ENCODE measurements around the gene CHGA. TPM values are rescaled to one million over a fixed set of nuclear protein-coding genes. Genes with fewer than 3 reads are reported as not detected.

CHGA gene
- total RNA-seq, 1 experiment from 2014 or later: 8.5 TPM

DNA sequence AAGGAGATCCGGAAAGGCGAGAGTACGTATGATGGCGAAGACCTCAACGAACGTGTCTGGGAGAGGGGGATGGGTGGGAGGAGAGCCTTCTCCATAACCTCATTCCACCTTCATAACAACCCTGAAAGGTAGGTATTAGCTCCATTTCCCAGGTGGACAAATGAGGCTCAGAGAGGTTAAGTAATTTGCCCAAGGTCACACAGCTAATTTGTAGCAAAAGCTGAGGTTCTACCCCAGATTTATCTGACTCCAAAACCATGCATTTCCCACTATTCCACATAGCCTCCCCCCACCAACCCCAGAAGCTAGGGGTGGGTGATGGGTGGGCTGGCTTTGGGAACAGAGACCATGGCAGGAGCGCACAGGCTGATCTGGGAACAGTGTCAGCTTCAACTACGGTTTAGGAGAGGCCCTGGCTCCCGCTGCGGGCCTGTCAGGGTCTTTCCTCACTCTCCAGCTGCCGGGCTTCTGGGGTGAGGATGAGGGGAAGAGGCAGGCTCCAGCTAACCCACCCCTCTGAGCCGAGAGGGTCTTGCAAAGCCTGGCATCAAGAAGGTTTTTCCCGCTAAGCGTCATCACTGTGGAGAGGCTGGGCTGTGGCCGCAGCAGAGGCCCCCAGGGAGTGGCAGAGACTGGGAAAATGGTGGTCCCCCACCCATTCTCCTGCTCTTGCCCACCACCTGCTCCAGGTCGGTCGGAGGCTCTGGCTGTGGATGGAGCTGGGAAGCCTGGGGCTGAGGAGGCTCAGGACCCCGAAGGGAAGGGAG is 8.9 kb downstream of the CHGA start:
- ChIA-PET CTCF (interaction anchor here (0.9 to 1.6 kb wide), 5 partner anchors 20 to 275 kb away, joined by 3 to 6 read pairs (median 3); partner anchors contain the start of genes GON7 and UBR7), POLR2A (no interaction called here)
- DNase-seq (ENCODE audit: low spot score): no peak
- H3K36me3 Mint-ChIP-seq: no peaks in the 10 kb centered on the region; the same call in 1 of the 2 replicates
- no peak overlapping the region for H3K4me3 Mint-ChIP-seq
- TF ChIP-seq PRRX2 (CRISPR knock-in tag; IDR thresholded peaks at IDR 0.05) (no peak), FOXP1 (CRISPR knock-in tag; IDR thresholded peaks at IDR 0.05; ENCODE audit: borderline replicate concordance) (no peak), JAZF1 (CRISPR knock-in tag; IDR thresholded peaks at IDR 0.05) (no peak), ZNF263 (CRISPR knock-in tag; IDR thresholded peaks at IDR 0.05; ENCODE audit: low read depth) (no peak), TCF7 (CRISPR knock-in tag; IDR thresholded peaks at IDR 0.05; ENCODE audit: low read depth) (no peak), IRF2 (CRISPR knock-in tag; IDR thresholded peaks at IDR 0.05; ENCODE audit: borderline replicate concordance, low read depth) (no peak), ZNF423 (CRISPR knock-in tag; IDR thresholded peaks at IDR 0.05) (no peak), NR2C2 (CRISPR knock-in tag; IDR thresholded peaks at IDR 0.05) (no peak), FOXK1 (CRISPR knock-in tag; IDR thresholded peaks at IDR 0.05) (no peak), GTF2I (CRISPR knock-in tag; conservative IDR thresholded peaks at IDR 0.05) (no peak), CBFB (CRISPR knock-in tag; IDR thresholded peaks at IDR 0.05; ENCODE audit: low read depth) (no peak), ZNF219 (CRISPR knock-in tag; IDR thresholded peaks at IDR 0.05; ENCODE audit: borderline replicate concordance) (no peak)
- TF ChIP-seq, protein P1, sequence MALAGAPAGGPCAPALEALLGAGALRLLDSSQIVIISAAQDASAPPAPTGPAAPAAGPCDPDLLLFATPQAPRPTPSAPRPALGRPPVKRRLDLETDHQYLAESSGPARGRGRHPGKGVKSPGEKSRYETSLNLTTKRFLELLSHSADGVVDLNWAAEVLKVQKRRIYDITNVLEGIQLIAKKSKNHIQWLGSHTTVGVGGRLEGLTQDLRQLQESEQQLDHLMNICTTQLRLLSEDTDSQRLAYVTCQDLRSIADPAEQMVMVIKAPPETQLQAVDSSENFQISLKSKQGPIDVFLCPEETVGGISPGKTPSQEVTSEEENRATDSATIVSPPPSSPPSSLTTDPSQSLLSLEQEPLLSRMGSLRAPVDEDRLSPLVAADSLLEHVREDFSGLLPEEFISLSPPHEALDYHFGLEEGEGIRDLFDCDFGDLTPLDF (CRISPR knock-in tag; IDR thresholded peaks at IDR 0.05): no peak
- TF ChIP-seq, protein P2, sequence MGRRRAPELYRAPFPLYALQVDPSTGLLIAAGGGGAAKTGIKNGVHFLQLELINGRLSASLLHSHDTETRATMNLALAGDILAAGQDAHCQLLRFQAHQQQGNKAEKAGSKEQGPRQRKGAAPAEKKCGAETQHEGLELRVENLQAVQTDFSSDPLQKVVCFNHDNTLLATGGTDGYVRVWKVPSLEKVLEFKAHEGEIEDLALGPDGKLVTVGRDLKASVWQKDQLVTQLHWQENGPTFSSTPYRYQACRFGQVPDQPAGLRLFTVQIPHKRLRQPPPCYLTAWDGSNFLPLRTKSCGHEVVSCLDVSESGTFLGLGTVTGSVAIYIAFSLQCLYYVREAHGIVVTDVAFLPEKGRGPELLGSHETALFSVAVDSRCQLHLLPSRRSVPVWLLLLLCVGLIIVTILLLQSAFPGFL (CRISPR knock-in tag; IDR thresholded peaks at IDR 0.05; ENCODE audit: borderline replicate concordance): no peak
- TF ChIP-seq, protein P3, sequence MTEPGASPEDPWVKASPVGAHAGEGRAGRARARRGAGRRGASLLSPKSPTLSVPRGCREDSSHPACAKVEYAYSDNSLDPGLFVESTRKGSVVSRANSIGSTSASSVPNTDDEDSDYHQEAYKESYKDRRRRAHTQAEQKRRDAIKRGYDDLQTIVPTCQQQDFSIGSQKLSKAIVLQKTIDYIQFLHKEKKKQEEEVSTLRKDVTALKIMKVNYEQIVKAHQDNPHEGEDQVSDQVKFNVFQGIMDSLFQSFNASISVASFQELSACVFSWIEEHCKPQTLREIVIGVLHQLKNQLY (CRISPR knock-in tag; IDR thresholded peaks at IDR 0.05): no peak
- TF ChIP-seq, protein P4, sequence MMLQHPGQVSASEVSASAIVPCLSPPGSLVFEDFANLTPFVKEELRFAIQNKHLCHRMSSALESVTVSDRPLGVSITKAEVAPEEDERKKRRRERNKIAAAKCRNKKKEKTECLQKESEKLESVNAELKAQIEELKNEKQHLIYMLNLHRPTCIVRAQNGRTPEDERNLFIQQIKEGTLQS (CRISPR knock-in tag; conservative IDR thresholded peaks at IDR 0.05): no peak
- TF ChIP-seq, protein P5, sequence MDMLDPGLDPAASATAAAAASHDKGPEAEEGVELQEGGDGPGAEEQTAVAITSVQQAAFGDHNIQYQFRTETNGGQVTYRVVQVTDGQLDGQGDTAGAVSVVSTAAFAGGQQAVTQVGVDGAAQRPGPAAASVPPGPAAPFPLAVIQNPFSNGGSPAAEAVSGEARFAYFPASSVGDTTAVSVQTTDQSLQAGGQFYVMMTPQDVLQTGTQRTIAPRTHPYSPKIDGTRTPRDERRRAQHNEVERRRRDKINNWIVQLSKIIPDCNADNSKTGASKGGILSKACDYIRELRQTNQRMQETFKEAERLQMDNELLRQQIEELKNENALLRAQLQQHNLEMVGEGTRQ (CRISPR knock-in tag; IDR thresholded peaks at IDR 0.05): no peak
- TF ChIP-seq, protein P6, sequence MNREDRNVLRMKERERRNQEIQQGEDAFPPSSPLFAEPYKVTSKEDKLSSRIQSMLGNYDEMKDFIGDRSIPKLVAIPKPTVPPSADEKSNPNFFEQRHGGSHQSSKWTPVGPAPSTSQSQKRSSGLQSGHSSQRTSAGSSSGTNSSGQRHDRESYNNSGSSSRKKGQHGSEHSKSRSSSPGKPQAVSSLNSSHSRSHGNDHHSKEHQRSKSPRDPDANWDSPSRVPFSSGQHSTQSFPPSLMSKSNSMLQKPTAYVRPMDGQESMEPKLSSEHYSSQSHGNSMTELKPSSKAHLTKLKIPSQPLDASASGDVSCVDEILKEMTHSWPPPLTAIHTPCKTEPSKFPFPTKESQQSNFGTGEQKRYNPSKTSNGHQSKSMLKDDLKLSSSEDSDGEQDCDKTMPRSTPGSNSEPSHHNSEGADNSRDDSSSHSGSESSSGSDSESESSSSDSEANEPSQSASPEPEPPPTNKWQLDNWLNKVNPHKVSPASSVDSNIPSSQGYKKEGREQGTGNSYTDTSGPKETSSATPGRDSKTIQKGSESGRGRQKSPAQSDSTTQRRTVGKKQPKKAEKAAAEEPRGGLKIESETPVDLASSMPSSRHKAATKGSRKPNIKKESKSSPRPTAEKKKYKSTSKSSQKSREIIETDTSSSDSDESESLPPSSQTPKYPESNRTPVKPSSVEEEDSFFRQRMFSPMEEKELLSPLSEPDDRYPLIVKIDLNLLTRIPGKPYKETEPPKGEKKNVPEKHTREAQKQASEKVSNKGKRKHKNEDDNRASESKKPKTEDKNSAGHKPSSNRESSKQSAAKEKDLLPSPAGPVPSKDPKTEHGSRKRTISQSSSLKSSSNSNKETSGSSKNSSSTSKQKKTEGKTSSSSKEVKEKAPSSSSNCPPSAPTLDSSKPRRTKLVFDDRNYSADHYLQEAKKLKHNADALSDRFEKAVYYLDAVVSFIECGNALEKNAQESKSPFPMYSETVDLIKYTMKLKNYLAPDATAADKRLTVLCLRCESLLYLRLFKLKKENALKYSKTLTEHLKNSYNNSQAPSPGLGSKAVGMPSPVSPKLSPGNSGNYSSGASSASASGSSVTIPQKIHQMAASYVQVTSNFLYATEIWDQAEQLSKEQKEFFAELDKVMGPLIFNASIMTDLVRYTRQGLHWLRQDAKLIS (CRISPR knock-in tag; IDR thresholded peaks at IDR 0.05; ENCODE audit: borderline replicate concordance): no peak
- TF ChIP-seq, protein P7, sequence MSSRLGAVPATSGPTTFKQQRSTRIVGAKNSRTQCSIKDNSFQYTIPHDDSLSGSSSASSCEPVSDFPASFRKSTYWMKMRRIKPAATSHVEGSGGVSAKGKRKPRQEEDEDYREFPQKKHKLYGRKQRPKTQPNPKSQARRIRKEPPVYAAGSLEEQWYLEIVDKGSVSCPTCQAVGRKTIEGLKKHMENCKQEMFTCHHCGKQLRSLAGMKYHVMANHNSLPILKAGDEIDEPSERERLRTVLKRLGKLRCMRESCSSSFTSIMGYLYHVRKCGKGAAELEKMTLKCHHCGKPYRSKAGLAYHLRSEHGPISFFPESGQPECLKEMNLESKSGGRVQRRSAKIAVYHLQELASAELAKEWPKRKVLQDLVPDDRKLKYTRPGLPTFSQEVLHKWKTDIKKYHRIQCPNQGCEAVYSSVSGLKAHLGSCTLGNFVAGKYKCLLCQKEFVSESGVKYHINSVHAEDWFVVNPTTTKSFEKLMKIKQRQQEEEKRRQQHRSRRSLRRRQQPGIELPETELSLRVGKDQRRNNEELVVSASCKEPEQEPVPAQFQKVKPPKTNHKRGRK (CRISPR knock-in tag; IDR thresholded peaks at IDR 0.05; ENCODE audit: borderline replicate concordance): no peak
- peak overlapping the region; percentile 41; the same call in 1 of the 2 replicates for H3K27ac Mint-ChIP-seq
- H3K27me3 Mint-ChIP-seq (ENCODE audit: low read depth): peaks cover 3% of the 10 kb centered on the region; the same call in 1 of the 2 replicates
- no peak for ATAC-seq
- no peaks in the 10 kb centered on the region for H3K4me1 Mint-ChIP-seq
- H3K9me3 Mint-ChIP-seq: no peaks in the 10 kb centered on the region
